Measurements from ENCODE around the gene LFNG. TPM values are rescaled to one million over a fixed set of nuclear protein-coding genes. Genes with fewer than 3 reads are reported as not detected.

Gene LFNG
- total and polyA plus RNA-seq, 4 donors: 0.22 to 2.9 (median 2.6) TPM

- WGBS: 84% methylated on average over 3 of the region's 3 CpGs
- no peak overlapping the region for H3K9ac ChIP-seq (ENCODE audit: low read depth in 1 of 2, low read length in 2 of 2)
- H3K4me3 ChIP-seq (ENCODE audit: low read depth in 1 of 3, low read length in 3 of 3): no peak overlapping the region
- H3K27ac ChIP-seq (ENCODE audit: low read depth in 1 of 2, low read length in 2 of 2): no peak overlapping the region
- DNase-seq (ENCODE audit: low spot score): no peak
- no peaks in the 10 kb centered on the region for H3K9me3 ChIP-seq (ENCODE audit: control insufficient read depth in 4 of 4, low read length in 3 of 4)
- H3K4me1 ChIP-seq (ENCODE audit: control insufficient read depth in 4 of 4, insufficient read depth in 4 of 4, low read length in 3 of 4): peaks cover 0 to 11% (median 3%) of the 10 kb centered on the region in 4 donors
- H3K36me3 ChIP-seq (ENCODE audit: control insufficient read depth in 4 of 4, insufficient read depth in 3 of 4, low read depth in 1 of 4, low read length in 3 of 4): no peaks in the 10 kb centered on the region
- TF ChIP-seq MAX (IDR thresholded peaks at IDR 0.05): no peak
- TF ChIP-seq RXRA (IDR thresholded peaks at IDR 0.05): no peak
- TF ChIP-seq ATF3 (IDR thresholded peaks at IDR 0.05): no peak
- TF ChIP-seq, protein P1, sequence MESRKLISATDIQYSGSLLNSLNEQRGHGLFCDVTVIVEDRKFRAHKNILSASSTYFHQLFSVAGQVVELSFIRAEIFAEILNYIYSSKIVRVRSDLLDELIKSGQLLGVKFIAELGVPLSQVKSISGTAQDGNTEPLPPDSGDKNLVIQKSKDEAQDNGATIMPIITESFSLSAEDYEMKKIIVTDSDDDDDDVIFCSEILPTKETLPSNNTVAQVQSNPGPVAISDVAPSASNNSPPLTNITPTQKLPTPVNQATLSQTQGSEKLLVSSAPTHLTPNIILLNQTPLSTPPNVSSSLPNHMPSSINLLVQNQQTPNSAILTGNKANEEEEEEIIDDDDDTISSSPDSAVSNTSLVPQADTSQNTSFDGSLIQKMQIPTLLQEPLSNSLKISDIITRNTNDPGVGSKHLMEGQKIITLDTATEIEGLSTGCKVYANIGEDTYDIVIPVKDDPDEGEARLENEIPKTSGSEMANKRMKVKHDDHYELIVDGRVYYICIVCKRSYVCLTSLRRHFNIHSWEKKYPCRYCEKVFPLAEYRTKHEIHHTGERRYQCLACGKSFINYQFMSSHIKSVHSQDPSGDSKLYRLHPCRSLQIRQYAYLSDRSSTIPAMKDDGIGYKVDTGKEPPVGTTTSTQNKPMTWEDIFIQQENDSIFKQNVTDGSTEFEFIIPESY (IDR thresholded peaks at IDR 0.05): no peak
- no peak for TF ChIP-seq TAF1 (conservative IDR thresholded peaks at IDR 0.05)
- TF ChIP-seq, protein P2, sequence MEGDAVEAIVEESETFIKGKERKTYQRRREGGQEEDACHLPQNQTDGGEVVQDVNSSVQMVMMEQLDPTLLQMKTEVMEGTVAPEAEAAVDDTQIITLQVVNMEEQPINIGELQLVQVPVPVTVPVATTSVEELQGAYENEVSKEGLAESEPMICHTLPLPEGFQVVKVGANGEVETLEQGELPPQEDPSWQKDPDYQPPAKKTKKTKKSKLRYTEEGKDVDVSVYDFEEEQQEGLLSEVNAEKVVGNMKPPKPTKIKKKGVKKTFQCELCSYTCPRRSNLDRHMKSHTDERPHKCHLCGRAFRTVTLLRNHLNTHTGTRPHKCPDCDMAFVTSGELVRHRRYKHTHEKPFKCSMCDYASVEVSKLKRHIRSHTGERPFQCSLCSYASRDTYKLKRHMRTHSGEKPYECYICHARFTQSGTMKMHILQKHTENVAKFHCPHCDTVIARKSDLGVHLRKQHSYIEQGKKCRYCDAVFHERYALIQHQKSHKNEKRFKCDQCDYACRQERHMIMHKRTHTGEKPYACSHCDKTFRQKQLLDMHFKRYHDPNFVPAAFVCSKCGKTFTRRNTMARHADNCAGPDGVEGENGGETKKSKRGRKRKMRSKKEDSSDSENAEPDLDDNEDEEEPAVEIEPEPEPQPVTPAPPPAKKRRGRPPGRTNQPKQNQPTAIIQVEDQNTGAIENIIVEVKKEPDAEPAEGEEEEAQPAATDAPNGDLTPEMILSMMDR (IDR thresholded peaks at IDR 0.05; ENCODE audit: low read depth, low read length, missing input control): no peak
- H3K27me3 ChIP-seq (ENCODE audit: control insufficient read depth in 4 of 4, insufficient read depth in 4 of 4, low read length in 3 of 4): no peaks in the 10 kb centered on the region
Observed at GRCh38 chr7:2512713-2513112, 6.9 kb upstream of the LFNG start.

DNA sequence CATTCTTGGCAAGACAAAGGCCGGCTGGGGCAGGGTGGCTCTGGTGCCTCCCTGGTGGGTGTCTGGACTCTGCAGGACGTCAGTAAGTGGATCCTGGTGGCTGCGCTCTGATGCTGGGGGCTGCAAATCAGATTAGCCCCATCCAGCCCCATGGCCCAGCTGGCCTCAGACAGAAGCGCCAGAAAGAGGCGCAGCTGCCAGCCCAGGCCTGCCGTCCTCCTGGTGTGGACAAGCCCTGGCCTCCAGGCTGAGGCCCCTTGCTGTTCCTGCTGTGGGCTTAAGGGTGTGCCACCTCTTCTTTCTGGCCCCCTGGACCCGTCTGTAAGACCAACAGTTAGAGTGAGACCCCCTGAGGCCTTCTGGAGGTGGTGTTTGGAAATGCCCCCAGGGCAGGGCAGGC, 5.9 kb upstream of the LFNG start:
- H3K27me3 ChIP-seq (ENCODE audit: control insufficient read depth in 4 of 4, insufficient read depth in 4 of 4, low read length in 3 of 4): no peaks in the 10 kb centered on the region
- no peak overlapping the region for H3K4me3 ChIP-seq (ENCODE audit: low read depth in 1 of 3, low read length in 3 of 3)
- peaks cover 0 to 6% (median 4%) of the 10 kb centered on the region in 4 donors for H3K4me1 ChIP-seq (ENCODE audit: control insufficient read depth in 4 of 4, insufficient read depth in 4 of 4, low read length in 3 of 4)
- no peak for DNase-seq (ENCODE audit: low spot score)
- H3K36me3 ChIP-seq (ENCODE audit: control insufficient read depth in 4 of 4, insufficient read depth in 3 of 4, low read depth in 1 of 4, low read length in 3 of 4): no peaks in the 10 kb centered on the region
- WGBS: 93% methylated on average over 7 of the region's 7 CpGs
- no peaks in the 10 kb centered on the region for H3K9me3 ChIP-seq (ENCODE audit: control insufficient read depth in 4 of 4, low read length in 3 of 4)
- H3K9ac ChIP-seq (ENCODE audit: low read depth in 1 of 2, low read length in 2 of 2): no peak overlapping the region
- TF ChIP-seq HNF4A (conservative IDR thresholded peaks at IDR 0.05): no peak
- no peak overlapping the region for H3K27ac ChIP-seq (ENCODE audit: low read depth in 1 of 2, low read length in 2 of 2)

- no peaks in the 10 kb centered on the region for H3K9me3 ChIP-seq (ENCODE audit: control insufficient read depth in 4 of 4, low read length in 3 of 4)
- no peak for TF ChIP-seq NR2F2 (IDR thresholded peaks at IDR 0.05)
- no peak for TF ChIP-seq GABPA (IDR thresholded peaks at IDR 0.05 in 1 of 2, conservative IDR thresholded peaks at IDR 0.05 in 1 of 2)
- TF ChIP-seq ATF3 (IDR thresholded peaks at IDR 0.05): no peak
- no peak for TF ChIP-seq JUND (IDR thresholded peaks at IDR 0.05)
- TF ChIP-seq SP1 (IDR thresholded peaks at IDR 0.05): no peak
- TF ChIP-seq RAD21 (IDR thresholded peaks at IDR 0.05): no peak
- no peak for TF ChIP-seq MAX (IDR thresholded peaks at IDR 0.05)
- TF ChIP-seq RXRA (IDR thresholded peaks at IDR 0.05): no peak
- H3K36me3 ChIP-seq (ENCODE audit: control insufficient read depth in 4 of 4, insufficient read depth in 3 of 4, low read depth in 1 of 4, low read length in 3 of 4): no peaks in the 10 kb centered on the region
- DNase-seq (ENCODE audit: low spot score): no peak
- H3K27ac ChIP-seq (ENCODE audit: low read depth in 1 of 2, low read length in 2 of 2): no peak overlapping the region
- WGBS: 82% methylated on average over 9 of the region's 9 CpGs
- peaks cover 2 to 12% (median 6%) of the 10 kb centered on the region in 4 donors for H3K4me1 ChIP-seq (ENCODE audit: control insufficient read depth in 4 of 4, insufficient read depth in 4 of 4, low read length in 3 of 4)
- H3K27me3 ChIP-seq (ENCODE audit: control insufficient read depth in 4 of 4, insufficient read depth in 4 of 4, low read length in 3 of 4): no peaks in the 10 kb centered on the region
- no peak overlapping the region for H3K9ac ChIP-seq (ENCODE audit: low read depth in 1 of 2, low read length in 2 of 2)
- H3K4me3 ChIP-seq (ENCODE audit: low read depth in 1 of 3, low read length in 3 of 3): no peak overlapping the region
Observed at GRCh38 chr7:2514473-2515423, 4.8 kb upstream of the LFNG start.
